OCI-LY7 (cell line): ENCODE measurements around the gene TUBGCP6. TPM values are rescaled to one million over a fixed set of nuclear protein-coding genes. Genes with fewer than 3 reads are reported as not detected.

ENCODE experiments used
- BruUV-seq: library from RNA; stranded (reverse); fragments of 400-500 nt; replicated peaks from 2 replicates; lab custom pipeline; 2021; lab: Mats Ljungman, UMichigan
- CTCF ChIA-PET: fragments of 300-600 bp; sonication (Branson Sonifier 250); formaldehyde crosslinking; loops from one replicate; lab custom pipeline; 2022; ENCODE audit warnings: antibody characterized with exemption; ENCODE audit not compliant: unreplicated experiment; lab: Charles Lee
- POLR2A ChIA-PET: fragments of 300-600 bp; sonication (Branson Sonifier 250); formaldehyde crosslinking; loops from one replicate; lab custom pipeline; 2022; ENCODE audit warnings: antibody characterized with exemption; lab: Charles Lee
- DNase-seq: peaks from one replicate; pipeline ENCODE4 v3.0.0-alpha.2; 2015; ENCODE audit warnings: low spot score
- H2AFZ ChIP-seq: fragments of 200-600 bp; sonication (generic), shearing (Covaris generic); 2 replicates; pipeline ENCODE4 v1.6.1; 2014; ENCODE audit warnings: mild to moderate bottlenecking, antibody characterized with exemption, low read length, moderate library complexity
- H3K27ac ChIP-seq: fragments of 200-600 bp; sonication (generic); 2 replicates; pipeline ENCODE4 v1.5.1; 2014; ENCODE audit warnings: mixed run types, low read depth, mild to moderate bottlenecking, moderate library complexity, low read length, inconsistent platforms; ENCODE audit not compliant: poor library complexity, severe bottlenecking
- H3K36me3 ChIP-seq: fragments of 200-600 bp; sonication (generic); 2 replicates; pipeline ENCODE4 v1.6.1; 2014; ENCODE audit warnings: mild to moderate bottlenecking, antibody characterized with exemption, low read length, moderate library complexity, mixed read lengths; ENCODE audit not compliant: insufficient read depth
- H3K4me1 ChIP-seq: fragments of 200-600 bp; sonication (generic); 2 replicates; pipeline ENCODE4 v1.5.1; 2014; ENCODE audit warnings: mild to moderate bottlenecking, low read length; ENCODE audit not compliant: insufficient read depth, poor library complexity, severe bottlenecking
- H3K4me2 ChIP-seq: fragments of 200-600 bp; sonication (generic); 2 replicates; pipeline ENCODE4 v1.6.1; 2014; ENCODE audit warnings: mild to moderate bottlenecking, low read length
- H3K4me3 ChIP-seq: fragments of 200-600 bp; sonication (generic); 2 replicates; pipeline ENCODE4 v1.5.1; 2014; ENCODE audit warnings: mild to moderate bottlenecking, low read depth, low read length; ENCODE audit not compliant: poor library complexity, severe bottlenecking
- H3K79me2 ChIP-seq: fragments of 200-600 bp; sonication (generic); 2 replicates; pipeline ENCODE4 v1.6.1; 2016; ENCODE audit warnings: low read depth, mild to moderate bottlenecking, low read length, moderate library complexity, mixed read lengths; ENCODE audit not compliant: insufficient read depth
- H3K9me2 ChIP-seq: fragments of 200-600 bp; sonication (generic); 2 replicates; pipeline ENCODE4 v1.6.1; 2016; ENCODE audit warnings: mild to moderate bottlenecking, low read length, mixed read lengths; ENCODE audit not compliant: insufficient read depth
- H3K9me3 ChIP-seq: fragments of 200-600 bp; sonication (generic); 2 replicates; pipeline ENCODE4 v1.6.1; 2014; ENCODE audit warnings: mild to moderate bottlenecking, mixed run types, low read length, mixed read lengths
- H4K20me1 ChIP-seq: fragments of 200-600 bp; sonication (generic); 2 replicates; pipeline ENCODE4 v1.6.1; 2014; ENCODE audit warnings: mild to moderate bottlenecking, antibody characterized with exemption, low read length, moderate library complexity, mixed read lengths; ENCODE audit not compliant: insufficient read depth
- EZH2phosphoT487 ChIP-seq: fragments of 200-600 bp; sonication (generic); IDR thresholded peaks from 2 replicates; pipeline ENCODE4 v1.6.1; 2018; ENCODE audit warnings: low read depth, borderline replicate concordance, mild to moderate bottlenecking, mixed run types, antibody characterized with exemption, low read length, moderate library complexity, mixed read lengths
- intact Hi-C: fragments of 100-400 bp; cut with micrococcal nuclease; formaldehyde crosslinking; loops from one replicate; pipeline ENCODE4 v1.10.0; 2022; ENCODE audit not compliant: unreplicated experiment
- total RNA-seq, 2 experiments: library from RNA; depleted of rRNA in 1 of 2; stranded (reverse); fragments of >200 nt in 1 of 2; shearing (Covaris generic) in 1 of 2; gene quantifications; 2 replicates each; pipeline ENCODE4 v1.2.3, GENCODE V29; 2014 to 2022
- TF ChIP-seq, protein P1 (sequence below): fragments of 200-600 bp; sonication (generic); conservative IDR thresholded peaks from 2 replicates; pipeline ENCODE4 v1.5.1; 2014; ENCODE audit warnings: mild to moderate bottlenecking, antibody characterized with exemption, low read length, moderate library complexity, mixed read lengths

TUBGCP6 gene
- total RNA-seq, 2 experiments from 2014 or later, result 57.7 to 63.2 TPM

DNA sequence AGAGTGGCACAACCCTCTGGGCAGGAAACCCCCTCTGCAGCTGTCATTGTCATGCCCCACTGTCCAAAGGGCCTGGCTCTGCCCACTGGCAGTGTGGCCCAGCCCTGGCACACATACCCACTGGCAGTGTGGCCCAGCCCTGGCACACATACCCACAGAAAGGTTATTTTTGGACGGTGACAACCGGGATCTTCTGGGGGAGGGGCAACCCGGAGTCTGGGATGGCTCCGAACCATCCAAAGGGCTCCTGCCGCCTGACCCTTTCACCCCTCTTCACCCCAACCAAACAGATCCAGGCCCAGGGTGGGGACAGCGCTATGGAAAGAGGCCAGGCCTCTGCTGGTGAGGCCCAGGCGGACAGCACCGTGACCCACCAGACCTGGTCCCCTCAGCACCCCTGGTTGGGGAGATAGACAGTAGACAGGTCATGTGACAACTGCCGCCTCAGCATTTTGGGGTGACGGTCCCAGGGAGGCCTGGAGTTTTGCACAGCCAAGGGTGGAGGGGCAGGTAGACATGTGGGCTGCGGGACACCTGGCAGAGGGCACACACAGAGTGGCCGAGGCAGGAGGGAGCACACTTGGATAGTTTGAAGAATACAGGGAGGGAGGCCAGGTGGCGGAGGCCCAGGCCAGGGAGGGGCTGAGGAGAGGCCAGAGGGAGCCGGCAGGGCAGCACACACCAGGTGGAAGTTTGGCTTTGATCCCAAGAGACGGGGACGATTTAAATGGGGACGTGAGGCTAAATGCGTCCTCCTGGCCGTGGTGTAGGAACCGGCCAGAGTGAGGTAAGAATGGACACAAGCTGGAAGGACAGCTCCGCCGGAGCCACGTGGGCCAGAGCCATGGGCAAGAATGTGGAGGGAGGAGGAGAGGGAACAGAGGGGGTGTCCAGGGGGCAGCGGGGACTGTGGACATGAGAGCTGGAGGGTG is 13.8 kb upstream of the TUBGCP6 start:
- no peak for DNase-seq
- Histone ChIP-seq H3K9me3 (no peaks in the 10 kb centered on the region), H3K4me3 (no peak overlapping the region), H4K20me1 (no peaks in the 10 kb centered on the region), H3K4me2 (no peak overlapping the region), H2AFZ (no peak overlapping the region), H3K4me1 (peaks cover 21% of the 10 kb centered on the region), H3K9me2 (no peaks in the 10 kb centered on the region), H3K79me2 (peaks cover 15% of the 10 kb centered on the region), H3K27ac (no peak overlapping the region), H3K36me3 (peaks cover 35% of the 10 kb centered on the region)
- no TSS peak for BruUV-seq
- ChIA-PET CTCF (no interaction called here), POLR2A (no interaction called here)
- TF ChIP-seq, protein P1, sequence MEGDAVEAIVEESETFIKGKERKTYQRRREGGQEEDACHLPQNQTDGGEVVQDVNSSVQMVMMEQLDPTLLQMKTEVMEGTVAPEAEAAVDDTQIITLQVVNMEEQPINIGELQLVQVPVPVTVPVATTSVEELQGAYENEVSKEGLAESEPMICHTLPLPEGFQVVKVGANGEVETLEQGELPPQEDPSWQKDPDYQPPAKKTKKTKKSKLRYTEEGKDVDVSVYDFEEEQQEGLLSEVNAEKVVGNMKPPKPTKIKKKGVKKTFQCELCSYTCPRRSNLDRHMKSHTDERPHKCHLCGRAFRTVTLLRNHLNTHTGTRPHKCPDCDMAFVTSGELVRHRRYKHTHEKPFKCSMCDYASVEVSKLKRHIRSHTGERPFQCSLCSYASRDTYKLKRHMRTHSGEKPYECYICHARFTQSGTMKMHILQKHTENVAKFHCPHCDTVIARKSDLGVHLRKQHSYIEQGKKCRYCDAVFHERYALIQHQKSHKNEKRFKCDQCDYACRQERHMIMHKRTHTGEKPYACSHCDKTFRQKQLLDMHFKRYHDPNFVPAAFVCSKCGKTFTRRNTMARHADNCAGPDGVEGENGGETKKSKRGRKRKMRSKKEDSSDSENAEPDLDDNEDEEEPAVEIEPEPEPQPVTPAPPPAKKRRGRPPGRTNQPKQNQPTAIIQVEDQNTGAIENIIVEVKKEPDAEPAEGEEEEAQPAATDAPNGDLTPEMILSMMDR, result no peak
- intact Hi-C loops, result no loop called here

DNA sequence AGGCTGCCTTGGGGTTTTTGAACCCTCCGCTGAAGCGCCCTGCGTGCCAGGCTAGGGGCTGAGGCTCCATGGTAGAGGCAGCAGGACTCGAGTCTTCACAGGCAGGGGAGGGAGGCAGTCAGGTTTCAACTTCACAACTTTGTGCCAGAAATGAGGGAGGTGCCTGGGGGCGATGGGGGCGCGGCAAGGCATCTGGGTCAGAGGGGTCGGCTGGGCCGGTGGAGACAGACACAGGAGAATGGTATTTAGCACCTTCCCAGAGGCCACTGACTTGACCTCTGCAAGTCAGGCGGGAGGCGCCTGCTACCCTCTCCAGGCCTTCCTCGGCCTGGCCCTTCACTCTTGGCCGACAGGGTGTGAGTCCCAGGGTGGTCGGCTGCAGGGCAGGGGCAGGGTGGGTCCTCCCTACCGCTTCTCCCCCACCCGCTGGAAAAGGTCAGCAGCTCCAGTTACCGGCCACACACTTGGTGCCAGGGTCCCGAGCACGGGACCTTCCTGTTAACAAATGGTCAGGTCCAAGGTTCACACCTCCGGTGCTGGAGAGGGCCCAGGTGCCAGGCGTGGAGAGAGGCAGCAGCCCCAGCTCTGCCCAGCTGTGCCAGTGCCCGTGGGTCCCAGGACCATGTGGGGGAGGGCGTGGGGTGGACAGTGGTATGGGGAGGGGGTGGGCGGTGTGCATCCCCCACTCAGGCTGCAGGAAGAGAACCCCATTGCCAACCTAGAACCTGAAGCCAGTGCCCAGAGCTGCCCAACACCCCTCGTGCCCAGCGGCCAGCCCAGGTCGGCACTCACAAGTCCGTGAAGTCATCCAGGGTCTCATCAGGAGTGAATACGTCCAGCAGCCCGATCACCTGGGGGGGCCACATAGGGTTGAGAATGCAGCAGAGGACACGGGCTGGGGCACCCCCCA is 12.9 kb upstream of the TUBGCP6 start:
- H2AFZ ChIP-seq, result no peak overlapping the region
- H3K4me1 ChIP-seq, result peaks cover 15% of the 10 kb centered on the region
- BruUV-seq, result no TSS peak
- CTCF ChIA-PET, result no interaction called here
- no peaks in the 10 kb centered on the region for H3K9me3 ChIP-seq
- peaks cover 37% of the 10 kb centered on the region for H3K36me3 ChIP-seq
- H3K9me2 ChIP-seq, result no peaks in the 10 kb centered on the region
- DNase-seq, result no peak
- H3K4me2 ChIP-seq, result no peak overlapping the region
- H3K79me2 ChIP-seq, result peaks cover 15% of the 10 kb centered on the region
- POLR2A ChIA-PET, result no interaction called here
- intact Hi-C loops, result no loop called here
- TF ChIP-seq, protein P1, result no peak
- TF ChIP-seq EZH2phosphoT487, result no peak
- no peak overlapping the region for H3K27ac ChIP-seq
- no peaks in the 10 kb centered on the region for H4K20me1 ChIP-seq
- no peak overlapping the region for H3K4me3 ChIP-seq
